Endothelial cell of umbilical vein (primary cell): Measurements from ENCODE around the gene DCLRE1B.

Experiments used
- EZH2 ChIP-seq: IDR thresholded peaks from 2 replicates; pipeline ENCODE4 v1.6.1; 2012; ENCODE audit warnings: borderline replicate concordance, low read depth, mild to moderate bottlenecking, moderate library complexity, low read length, inconsistent platforms; ENCODE audit not compliant: severe bottlenecking
- FOS ChIP-seq: IDR thresholded peaks from 2 replicates; pipeline ENCODE4 v1.6.1; 2011; ENCODE audit warnings: mild to moderate bottlenecking, low read length, moderate library complexity, borderline replicate concordance; ENCODE audit not compliant: insufficient read depth
- JUN ChIP-seq: IDR thresholded peaks from 2 replicates; pipeline ENCODE4 v1.6.1; 2011; ENCODE audit warnings: borderline replicate concordance, low read depth; ENCODE audit not compliant: insufficient read length, insufficient read depth
- MYC ChIP-seq: IDR thresholded peaks from one replicate; pipeline ENCODE4 v1.6.1; 2011; ENCODE audit warnings: mild to moderate bottlenecking, low read depth, low read length
- POLR2A ChIP-seq: IDR thresholded peaks from 2 replicates; pipeline ENCODE4 v1.6.1; 2012; ENCODE audit warnings: low read depth, mild to moderate bottlenecking, control low read depth, low read length
- POLR2AphosphoS5 ChIP-seq: IDR thresholded peaks from 2 replicates; pipeline ENCODE4 v1.6.1; 2012; ENCODE audit warnings: low read depth, mild to moderate bottlenecking, control low read depth, low read length, moderate library complexity; ENCODE audit not compliant: insufficient read depth
- TF ChIP-seq, protein P1 (sequence below), 2 donors: IDR thresholded peaks; 1 replicate in 1 of 2; 2 replicates in 1 of 2; pipeline ENCODE4 v1.5.1; 2011; ENCODE audit warnings: low read length in 2 of 2, mild to moderate bottlenecking in 2 of 2, moderate library complexity in 2 of 2, control low read depth in 1 of 2, inconsistent platforms in 1 of 2, low read depth in 1 of 2; ENCODE audit not compliant: insufficient read depth in 1 of 2; ENCODE audit errors: extremely low read depth in 1 of 2
- TF ChIP-seq, protein P2 (sequence below): IDR thresholded peaks from 2 replicates; pipeline ENCODE4 v1.6.1; 2011; ENCODE audit not compliant: insufficient read depth, insufficient read length

DNA sequence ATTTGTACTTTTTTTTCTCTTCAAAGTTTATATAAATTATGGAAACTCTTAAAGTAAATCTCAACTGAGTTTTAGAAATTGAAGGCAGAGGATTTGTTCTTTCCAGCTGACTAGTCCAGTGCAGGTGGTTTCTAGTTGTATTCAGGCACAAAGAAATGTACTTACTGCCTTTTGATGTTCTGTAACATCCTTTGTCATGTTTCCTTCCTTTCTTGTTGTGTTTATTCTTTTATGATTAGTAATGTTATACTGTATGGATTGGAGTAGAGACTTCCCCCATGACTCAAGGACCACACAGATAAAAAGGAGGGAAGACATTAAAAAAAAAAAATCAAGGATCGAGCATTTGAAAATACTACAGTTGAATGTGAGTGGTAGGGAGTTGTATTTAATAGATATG lies 32.0 kb downstream of the DCLRE1B start:
- peak; percentile 36 for TF ChIP-seq POLR2AphosphoS5
- TF ChIP-seq POLR2A = no peak
- TF ChIP-seq, protein P1, sequence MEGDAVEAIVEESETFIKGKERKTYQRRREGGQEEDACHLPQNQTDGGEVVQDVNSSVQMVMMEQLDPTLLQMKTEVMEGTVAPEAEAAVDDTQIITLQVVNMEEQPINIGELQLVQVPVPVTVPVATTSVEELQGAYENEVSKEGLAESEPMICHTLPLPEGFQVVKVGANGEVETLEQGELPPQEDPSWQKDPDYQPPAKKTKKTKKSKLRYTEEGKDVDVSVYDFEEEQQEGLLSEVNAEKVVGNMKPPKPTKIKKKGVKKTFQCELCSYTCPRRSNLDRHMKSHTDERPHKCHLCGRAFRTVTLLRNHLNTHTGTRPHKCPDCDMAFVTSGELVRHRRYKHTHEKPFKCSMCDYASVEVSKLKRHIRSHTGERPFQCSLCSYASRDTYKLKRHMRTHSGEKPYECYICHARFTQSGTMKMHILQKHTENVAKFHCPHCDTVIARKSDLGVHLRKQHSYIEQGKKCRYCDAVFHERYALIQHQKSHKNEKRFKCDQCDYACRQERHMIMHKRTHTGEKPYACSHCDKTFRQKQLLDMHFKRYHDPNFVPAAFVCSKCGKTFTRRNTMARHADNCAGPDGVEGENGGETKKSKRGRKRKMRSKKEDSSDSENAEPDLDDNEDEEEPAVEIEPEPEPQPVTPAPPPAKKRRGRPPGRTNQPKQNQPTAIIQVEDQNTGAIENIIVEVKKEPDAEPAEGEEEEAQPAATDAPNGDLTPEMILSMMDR (IDR thresholded peaks at IDR 0.05; ENCODE audit: extremely low read depth in 1 of 2, insufficient read depth in 1 of 2, low read depth in 1 of 2, low read length in 2 of 2) = no peak
- no peak for TF ChIP-seq EZH2
- TF ChIP-seq, protein P2, sequence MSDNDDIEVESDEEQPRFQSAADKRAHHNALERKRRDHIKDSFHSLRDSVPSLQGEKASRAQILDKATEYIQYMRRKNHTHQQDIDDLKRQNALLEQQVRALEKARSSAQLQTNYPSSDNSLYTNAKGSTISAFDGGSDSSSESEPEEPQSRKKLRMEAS = no peak
- no peak for TF ChIP-seq MYC
- TF ChIP-seq JUN = peak; percentile 43
- TF ChIP-seq FOS = peak; percentile 85
